A549 treated with AZD9567 at 1 μM for 4 hours (cell line): ENCODE data around the gene GLMN. TPM values are rescaled to one million over a fixed set of nuclear protein-coding genes. Genes with fewer than 3 reads are reported as not detected.

ENCODE experiments used
- total RNA-seq: library from RNA; stranded (reverse); fragments of 200-300 nt; extraction: Qiagen RNA extraction; gene quantifications from 5 replicates; pipeline ENCODE4 v1.2.3, GENCODE V29; 2022; ENCODE audit not compliant: insufficient read depth

GLMN gene, protein sequence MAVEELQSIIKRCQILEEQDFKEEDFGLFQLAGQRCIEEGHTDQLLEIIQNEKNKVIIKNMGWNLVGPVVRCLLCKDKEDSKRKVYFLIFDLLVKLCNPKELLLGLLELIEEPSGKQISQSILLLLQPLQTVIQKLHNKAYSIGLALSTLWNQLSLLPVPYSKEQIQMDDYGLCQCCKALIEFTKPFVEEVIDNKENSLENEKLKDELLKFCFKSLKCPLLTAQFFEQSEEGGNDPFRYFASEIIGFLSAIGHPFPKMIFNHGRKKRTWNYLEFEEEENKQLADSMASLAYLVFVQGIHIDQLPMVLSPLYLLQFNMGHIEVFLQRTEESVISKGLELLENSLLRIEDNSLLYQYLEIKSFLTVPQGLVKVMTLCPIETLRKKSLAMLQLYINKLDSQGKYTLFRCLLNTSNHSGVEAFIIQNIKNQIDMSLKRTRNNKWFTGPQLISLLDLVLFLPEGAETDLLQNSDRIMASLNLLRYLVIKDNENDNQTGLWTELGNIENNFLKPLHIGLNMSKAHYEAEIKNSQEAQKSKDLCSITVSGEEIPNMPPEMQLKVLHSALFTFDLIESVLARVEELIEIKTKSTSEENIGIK
- total RNA-seq = 3.7 to 8.7 TPM (median 7.1 TPM) in 5 replicates

DNA sequence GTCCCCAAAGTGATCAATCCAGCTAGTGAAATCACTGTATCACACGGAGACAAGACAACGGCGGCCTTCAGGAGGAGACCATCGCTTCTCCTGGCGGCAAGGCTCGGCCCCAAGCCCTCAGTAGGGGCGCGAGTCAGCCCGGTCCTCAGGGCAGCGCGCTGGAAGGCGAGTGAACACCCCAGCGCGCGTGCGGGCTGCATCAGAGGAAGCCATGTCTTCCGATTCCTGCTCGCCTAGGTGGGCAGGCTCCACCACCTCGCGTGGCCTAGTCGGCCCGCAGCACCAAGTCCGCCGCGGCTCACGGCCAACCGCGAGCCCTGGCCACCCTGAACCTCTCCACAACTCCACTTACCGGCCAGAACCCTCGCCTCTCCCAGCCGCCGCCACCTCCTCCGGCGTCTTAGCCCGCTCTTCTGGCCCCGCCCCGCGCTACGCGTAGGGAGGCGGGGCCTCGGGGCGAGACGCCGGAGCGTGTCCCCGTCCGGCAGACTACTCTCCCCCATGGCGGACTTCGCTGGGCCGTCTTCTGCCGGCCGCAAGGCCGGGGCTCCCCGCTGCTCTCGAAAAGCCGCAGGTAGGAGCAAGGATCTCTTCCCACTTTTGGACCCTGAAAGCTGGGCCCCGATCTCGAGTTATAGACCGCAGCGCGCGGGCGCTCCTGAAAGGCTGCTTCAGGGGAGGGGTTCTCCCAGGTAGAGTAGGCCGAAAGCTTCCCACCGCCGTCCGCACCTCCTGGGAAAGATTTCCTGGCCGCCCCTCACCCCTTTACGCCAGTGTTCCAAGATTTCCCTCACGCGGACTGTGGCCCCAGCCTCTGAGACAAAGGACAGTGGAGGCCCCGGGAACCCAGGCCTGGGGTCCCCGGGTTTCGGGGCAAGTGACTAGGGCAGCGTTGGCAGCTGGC is at the start of gene GLMN, which contains the start of gene RPAP2:
GLMN (minus strand) TSS at position 415 of the 904 bp plus-strand sequence. CDS start 988 bp downstream, outside the sequence.
RPAP2 (plus strand) TSS at position 487 of the 904 bp plus-strand sequence; CDS start at position 502, 15 bp downstream.

GRCh38 chr1:92217721-92218120 is 81.1 kb downstream of the GLMN start, which contains the start of gene C1orf146:
TSS of gene C1orf146 (plus strand) at chr1:92217915. CDS start at chr1:92231421, 13,506 bp downstream.

Other genes starting within 250 kb of the GLMN start
- not detected in 5 replicates for gene SETSIP, start 223.6 kb downstream of the GLMN start, total RNA-seq
- 0.33 to 0.81 TPM (median 0.59 TPM) in 5 replicates for gene BTBD8, start 218.6 kb downstream of the GLMN start, total RNA-seq
- not detected in 5 replicates for gene C1orf146, start 81.1 kb downstream of the GLMN start, total RNA-seq
- gene RPAP2, start 72 bp upstream of the GLMN start, total RNA-seq = 9.6 to 12.6 TPM (median 11.0 TPM) in 5 replicates
- gene GFI1, start 187.9 kb upstream of the GLMN start, total RNA-seq = 0.21 to 0.44 TPM (median 0.36 TPM) in 4 of 5 replicates, not detected in the other